ENCODE results near the gene CCT8L2.
"Not testable (repeated sequence)": the region's sequence is repeated elsewhere in the genome, so short reads cannot be mapped to it uniquely, and the experiment has no call there.

CCT8L2 gene

GRCh38 chr22:16592710-16593109 is at the start of gene CCT8L2:
Gene CCT8L2 (minus strand): TSS chr22:16592810. CDS start chr22:16592550, 260 bp downstream.
- in situ Hi-C loops (cut with HindIII; ENCODE audit: low pct_ligation_motif_present, low pct_unique_long_range_greater_than_20kb, low sequenced_read_pairs); DNase-seq: not testable (repeated sequence)

- in situ Hi-C loops (cut with HindIII; ENCODE audit: low pct_ligation_motif_present, low pct_unique_long_range_greater_than_20kb, low sequenced_read_pairs) = not testable (repeated sequence)
Observed at GRCh38 chr22:16635442-16635841, 42.8 kb upstream of the CCT8L2 start.

GRCh38 chr22:16634092-16634491 is 41.5 kb upstream of the CCT8L2 start:
- in situ Hi-C loops (cut with HindIII; ENCODE audit: low pct_ligation_motif_present, low pct_unique_long_range_greater_than_20kb, low sequenced_read_pairs) = not testable (repeated sequence)

More at GRCh38 chr22:16635442-16635841, 42.8 kb upstream of the CCT8L2 start:
- DNase-seq = not testable (repeated sequence)

GRCh38 chr22:16628476-16628875 is 35.9 kb upstream of the CCT8L2 start:
- in situ Hi-C loops (cut with HindIII; ENCODE audit: low pct_ligation_motif_present, low pct_unique_long_range_greater_than_20kb, low sequenced_read_pairs); DNase-seq: not testable (repeated sequence)

More at GRCh38 chr22:16634092-16634491, 41.5 kb upstream of the CCT8L2 start:
- not testable (repeated sequence) for DNase-seq

GRCh38 chr22:16625018-16625417 is 32.4 kb upstream of the CCT8L2 start:
- in situ Hi-C loops (cut with HindIII; ENCODE audit: low pct_ligation_motif_present, low pct_unique_long_range_greater_than_20kb, low sequenced_read_pairs) = not testable (repeated sequence)

GRCh38 chr22:16623595-16623994 is 31.0 kb upstream of the CCT8L2 start:
- DNase-seq; in situ Hi-C loops (cut with HindIII; ENCODE audit: low pct_ligation_motif_present, low pct_unique_long_range_greater_than_20kb, low sequenced_read_pairs): not testable (repeated sequence)

More at GRCh38 chr22:16625018-16625417, 32.4 kb upstream of the CCT8L2 start:
- DNase-seq = not testable (repeated sequence)

GRCh38 chr22:16617516-16617915 is 24.9 kb upstream of the CCT8L2 start:
- in situ Hi-C loops (cut with HindIII; ENCODE audit: low pct_ligation_motif_present, low pct_unique_long_range_greater_than_20kb, low sequenced_read_pairs); DNase-seq: not testable (repeated sequence)

- in situ Hi-C loops (cut with HindIII; ENCODE audit: low pct_ligation_motif_present, low pct_unique_long_range_greater_than_20kb, low sequenced_read_pairs); DNase-seq: not testable (repeated sequence)
Observed at GRCh38 chr22:16616390-16616938, 23.9 kb upstream of the CCT8L2 start.

GRCh38 chr22:16615606-16616245 is 23.1 kb upstream of the CCT8L2 start:
- in situ Hi-C loops (cut with HindIII; ENCODE audit: low pct_ligation_motif_present, low pct_unique_long_range_greater_than_20kb, low sequenced_read_pairs); DNase-seq: not testable (repeated sequence)

- in situ Hi-C loops (cut with HindIII; ENCODE audit: low pct_ligation_motif_present, low pct_unique_long_range_greater_than_20kb, low sequenced_read_pairs) = no loop called here
- DNase-seq = peak; percentile 22
Observed at GRCh38 chr22:16609548-16610261, 17.1 kb upstream of the CCT8L2 start.

GRCh38 chr22:16608931-16609330 is 16.3 kb upstream of the CCT8L2 start:
- DNase-seq = no peak
- in situ Hi-C loops (cut with HindIII; ENCODE audit: low pct_ligation_motif_present, low pct_unique_long_range_greater_than_20kb, low sequenced_read_pairs) = no loop called here

GRCh38 chr22:16604257-16604998 is 11.8 kb upstream of the CCT8L2 start:
- DNase-seq; in situ Hi-C loops (cut with HindIII; ENCODE audit: low pct_ligation_motif_present, low pct_unique_long_range_greater_than_20kb, low sequenced_read_pairs): not testable (repeated sequence)

GRCh38 chr22:16603770-16604242 is 11.2 kb upstream of the CCT8L2 start:
- DNase-seq; in situ Hi-C loops (cut with HindIII; ENCODE audit: low pct_ligation_motif_present, low pct_unique_long_range_greater_than_20kb, low sequenced_read_pairs): not testable (repeated sequence)

GRCh38 chr22:16603448-16603768 is 10.8 kb upstream of the CCT8L2 start:
- in situ Hi-C loops (cut with HindIII; ENCODE audit: low pct_ligation_motif_present, low pct_unique_long_range_greater_than_20kb, low sequenced_read_pairs) = no loop called here
- peak; percentile 23 for DNase-seq

GRCh38 chr22:16602728-16603447 is 10.3 kb upstream of the CCT8L2 start:
- in situ Hi-C loops (cut with HindIII; ENCODE audit: low pct_ligation_motif_present, low pct_unique_long_range_greater_than_20kb, low sequenced_read_pairs) = not testable (repeated sequence)
- DNase-seq = peak; percentile 49

- DNase-seq = peak; percentile 11
- in situ Hi-C loops (cut with HindIII; ENCODE audit: low pct_ligation_motif_present, low pct_unique_long_range_greater_than_20kb, low sequenced_read_pairs) = not testable (repeated sequence)
Observed at GRCh38 chr22:16602224-16602727, 9.7 kb upstream of the CCT8L2 start.

- peak; percentile 55 for DNase-seq
- in situ Hi-C loops (cut with HindIII; ENCODE audit: low pct_ligation_motif_present, low pct_unique_long_range_greater_than_20kb, low sequenced_read_pairs) = no loop called here
Observed at GRCh38 chr22:16601437-16602223, 9.0 kb upstream of the CCT8L2 start.

All from ACHN (cell line).